IMR-90 (cell line): ENCODE results near the gene TLCD1. TPM values are rescaled to one million over a fixed set of nuclear protein-coding genes. Genes with fewer than 3 reads are reported as not detected.

ENCODE experiments used
- ATAC-seq: fragments of 200-7000 bp; cut with Tn5 transposase; 2 replicates; pipeline ENCODE4 v1.9.1; 2020; ENCODE audit warnings: low read depth, mild to moderate bottlenecking, moderate library complexity
- BruUV-seq: library from RNA; stranded (reverse); fragments of 400-500 nt; replicated peaks from 2 replicates; lab custom pipeline; 2021; lab: Mats Ljungman, UMichigan
- CTCF ChIA-PET: fragments of 300-600 bp; formaldehyde crosslinking; extraction: SDS; loops from one replicate; lab custom pipeline; 2021; ENCODE audit warnings: antibody characterized with exemption; lab: Yijun Ruan, JAX
- POLR2A ChIA-PET: fragments of 300-600 bp; sonication (Branson Sonifier 250); formaldehyde crosslinking; loops from one replicate; lab custom pipeline; 2022; ENCODE audit warnings: antibody characterized with exemption; ENCODE audit not compliant: unreplicated experiment; lab: Charles Lee
- DNase-seq: peaks from one replicate; pipeline ENCODE4 v3.0.0; 2013
- H2AFZ ChIP-seq: replicated peaks from 2 replicates; pipeline ENCODE3; 2013; ENCODE audit warnings: low read length, mild to moderate bottlenecking; ENCODE audit not compliant: poor library complexity
- H2AK5ac ChIP-seq: 2 replicates; pipeline ENCODE4 v1.6.1; 2013; ENCODE audit warnings: low read depth, low read length, inconsistent platforms
- H2AK9ac ChIP-seq: replicated peaks from 2 replicates; pipeline ENCODE3; 2013; ENCODE audit warnings: mild to moderate bottlenecking, low read depth, low read length, moderate library complexity; ENCODE audit not compliant: poor library complexity
- H2BK120ac ChIP-seq: 2 replicates; pipeline ENCODE4 v1.6.1; 2013; ENCODE audit warnings: low read depth, low read length, inconsistent platforms
- H2BK15ac ChIP-seq: 3 replicates; pipeline ENCODE4 v1.6.1; 2013; ENCODE audit warnings: low read depth, low read length, inconsistent platforms
- H2BK20ac ChIP-seq: 2 replicates; pipeline ENCODE4 v1.6.1; 2013; ENCODE audit warnings: low read depth, mild to moderate bottlenecking, inconsistent platforms, low read length, moderate library complexity
- H2BK5ac ChIP-seq: 2 replicates; pipeline ENCODE4 v1.6.1; 2013; ENCODE audit warnings: mild to moderate bottlenecking, low read depth, low read length, inconsistent platforms; ENCODE audit not compliant: poor library complexity, severe bottlenecking
- H3K14ac ChIP-seq: replicated peaks from 2 replicates; pipeline ENCODE4 v1.6.1; 2013; ENCODE audit warnings: low read depth, low read length, inconsistent platforms
- H3K18ac ChIP-seq: 2 replicates; pipeline ENCODE4 v1.6.1; 2013; ENCODE audit warnings: low read depth, low read length, control low read depth
- H3K23ac ChIP-seq: 2 replicates; pipeline ENCODE4 v1.6.1; 2013; ENCODE audit warnings: low read depth, low read length, inconsistent platforms
- H3K27ac ChIP-seq: 2 replicates; pipeline ENCODE4 v1.5.1; 2013; ENCODE audit warnings: mild to moderate bottlenecking, control low read depth, low read length; ENCODE audit not compliant: insufficient read depth
- H3K27me3 ChIP-seq: 2 replicates; pipeline ENCODE4 v1.6.1; 2013; ENCODE audit warnings: low read length; ENCODE audit not compliant: control insufficient read depth, insufficient read depth
- H3K36me3 ChIP-seq: 2 replicates; pipeline ENCODE4 v1.6.1; 2013; ENCODE audit warnings: low read length, mixed read lengths; ENCODE audit not compliant: control insufficient read depth, insufficient read depth
- H3K4ac ChIP-seq: 2 replicates; pipeline ENCODE4 v1.6.1; 2013; ENCODE audit warnings: low read depth, low read length, inconsistent platforms
- H3K4me1 ChIP-seq: 2 replicates; pipeline ENCODE4 v1.6.1; 2013; ENCODE audit warnings: low read length, mixed read lengths; ENCODE audit not compliant: control insufficient read depth, insufficient read depth
- H3K4me2 ChIP-seq: 2 replicates; pipeline ENCODE4 v1.6.1; 2013; ENCODE audit warnings: low read depth, mild to moderate bottlenecking, control low read depth, low read length, moderate library complexity
- H3K4me3 ChIP-seq: 2 replicates; pipeline ENCODE4 v1.5.1; 2013; ENCODE audit warnings: low read depth, mild to moderate bottlenecking, control low read depth, low read length, moderate library complexity; ENCODE audit not compliant: insufficient read depth
- H3K56ac ChIP-seq: 2 replicates; pipeline ENCODE4 v1.6.1; 2013; ENCODE audit warnings: low read length, inconsistent platforms; ENCODE audit not compliant: insufficient read depth; ENCODE audit errors: extremely low read depth
- H3K79me1 ChIP-seq, 2 experiments: 2 replicates each; pipeline ENCODE4 v1.6.1; 2013; ENCODE audit warnings: low read length in 2 of 2, inconsistent platforms in 1 of 2, low read depth in 1 of 2
- H3K9ac ChIP-seq: 2 replicates; pipeline ENCODE4 v1.6.1; 2013; ENCODE audit warnings: low read depth, low read length, control low read depth
- H3K9me1 ChIP-seq: 2 replicates; pipeline ENCODE4 v1.6.1; 2013; ENCODE audit warnings: low read length, inconsistent platforms; ENCODE audit not compliant: insufficient read depth
- H3K9me3 ChIP-seq: 2 replicates; pipeline ENCODE4 v1.6.1; 2013; ENCODE audit warnings: low read length; ENCODE audit not compliant: control insufficient read depth, insufficient read depth
- H4K20me1 ChIP-seq: 2 replicates; pipeline ENCODE4 v1.6.1; 2013; ENCODE audit warnings: low read length, inconsistent platforms; ENCODE audit not compliant: insufficient read depth
- H4K5ac ChIP-seq: 2 replicates; pipeline ENCODE4 v1.6.1; 2013; ENCODE audit warnings: mild to moderate bottlenecking, low read depth, low read length, control low read depth
- H4K8ac ChIP-seq, 2 experiments: 2 replicates each; pipeline ENCODE4 v1.6.1; 2013; ENCODE audit warnings: low read depth in 2 of 2, low read length in 2 of 2, control low read depth in 1 of 2, inconsistent platforms in 1 of 2
- H4K91ac ChIP-seq: 2 replicates; pipeline ENCODE4 v1.6.1; 2013; ENCODE audit warnings: low read depth, low read length, inconsistent platforms; ENCODE audit not compliant: insufficient read depth
- CHD1 ChIP-seq: IDR thresholded peaks from 2 replicates; pipeline ENCODE4 v1.6.1; 2012; ENCODE audit warnings: low read depth, low read length, improper control_type of control experiment
- ELK1 ChIP-seq: fragments of 150-350 bp; IDR thresholded peaks from 2 replicates; pipeline ENCODE4 v1.6.1; 2016; ENCODE audit warnings: low read depth, mild to moderate bottlenecking, low read length, moderate library complexity, borderline replicate concordance
- FOS ChIP-seq: fragments of 150-350 bp; IDR thresholded peaks from 2 replicates; pipeline ENCODE4 v1.6.1; 2016; ENCODE audit warnings: low read depth, low read length
- MAFK ChIP-seq: IDR thresholded peaks from 2 replicates; pipeline ENCODE4 v1.6.1; 2012; ENCODE audit warnings: low read depth, low read length, improper control_type of control experiment
- MXI1 ChIP-seq: IDR thresholded peaks from 2 replicates; pipeline ENCODE4 v1.6.1; 2012; ENCODE audit warnings: low read depth, mild to moderate bottlenecking, low read length, moderate library complexity, borderline replicate concordance
- NFE2L2 ChIP-seq: fragments of 150-350 bp; IDR thresholded peaks from 2 replicates; pipeline ENCODE4 v1.6.1; 2016; ENCODE audit warnings: low read depth, mild to moderate bottlenecking, low read length
- POLR2A ChIP-seq: IDR thresholded peaks from 2 replicates; pipeline ENCODE4 v1.6.1; 2012; ENCODE audit warnings: mild to moderate bottlenecking, low read depth, low read length
- RCOR1 ChIP-seq: IDR thresholded peaks from 2 replicates; pipeline ENCODE4 v1.6.1; 2012; ENCODE audit warnings: mild to moderate bottlenecking, low read length, improper control_type of control experiment; ENCODE audit not compliant: insufficient replicate concordance
- SMC3 ChIP-seq: fragments of 150-350 bp; IDR thresholded peaks from 2 replicates; pipeline ENCODE4 v1.6.1; 2016; ENCODE audit warnings: low read depth, mild to moderate bottlenecking, antibody characterized with exemption, low read length, moderate library complexity
- USF2 ChIP-seq: fragments of 150-350 bp; IDR thresholded peaks from 2 replicates; pipeline ENCODE4 v1.6.1; 2017; ENCODE audit warnings: mild to moderate bottlenecking, antibody characterized with exemption, low read length, low read depth
- WGBS, 2 experiments: methylation state at CpG; one replicate each; pipeline versions ENCODE4 v1.1.5 to v1.1.7; 2013; ENCODE audit warnings: missing lambda C conversion rate in 2 of 2; ENCODE audit not compliant: insufficient read length in 1 of 2; ENCODE audit errors: extremely low coverage in 2 of 2; 5-methylcytosine and 5-hydroxymethylcytosine counted together
- dilution Hi-C: fragments of 300-500 bp; cut with HindIII; formaldehyde crosslinking; loops from one replicate; pipeline ENCODE4 v1.14.3; 2018; ENCODE audit warnings: low sequenced_read_pairs; ENCODE audit not compliant: unreplicated experiment
- in situ Hi-C: fragments of 300-500 bp; cut with MboI; formaldehyde crosslinking; loops from 3 replicates; pipeline ENCODE4 v1.14.3; 2019; ENCODE audit warnings: low sequenced_read_pairs, inconsistent platforms, mixed read lengths
- intact Hi-C: fragments of 100-400 bp; cut with micrococcal nuclease; formaldehyde crosslinking; loops from 2 replicates; pipeline ENCODE4 v1.10.0; 2022
- polyA plus RNA-seq, 3 experiments: library from polyadenylated mRNA; depleted of rRNA; stranded (reverse); fragments of >200 nt; gene quantifications; 2 replicates each; pipeline ENCODE4 v1.2.3, GENCODE V29; 2012; ENCODE audit warnings: low replicate concordance in 1 of 3
- total RNA-seq: library from RNA; depleted of rRNA; stranded (reverse); fragments of >200 nt; gene quantifications from 2 replicates; pipeline ENCODE4 v1.2.3, GENCODE V29; 2012
- TF ChIP-seq, protein P1 (sequence below): conservative IDR thresholded peaks from 2 replicates; pipeline ENCODE4 v1.5.1; 2012; ENCODE audit warnings: mild to moderate bottlenecking, low read depth, low read length, improper control_type of control experiment

TLCD1 gene
- total and polyA plus RNA-seq, 2 of the 4 experiments (the other 2 are of a cell fraction): 3.6 to 9.3 TPM

- Histone ChIP-seq H3K4me3 (no peak overlapping the region), H2AFZ (no peak overlapping the region), H4K20me1 (no peaks in the 10 kb centered on the region; the same call in 1 of the 2 replicates), H3K36me3 (peaks cover 72% of the 10 kb centered on the region), H2BK15ac (no peak overlapping the region), H3K9me3 (no peaks in the 10 kb centered on the region), H3K27ac (no peak overlapping the region), H3K79me1 (peaks cover 0 to 17% of the 10 kb centered on the region in 2 experiments; a peak in 2 of 4 replicates), H4K5ac (no peak overlapping the region), H3K56ac (no peak overlapping the region), H2BK5ac (no peak overlapping the region), H2AK9ac (no peak overlapping the region), H3K4ac (no peak overlapping the region), H3K14ac (no peak overlapping the region), H3K4me1 (no peaks in the 10 kb centered on the region), H3K18ac (no peak overlapping the region), H2BK120ac (no peak overlapping the region), H4K8ac (no peak overlapping the region), H3K9ac (no peak overlapping the region), H3K23ac (no peak overlapping the region), H3K9me1 (0 out of 2 replicates have a peak, but pooled peaks cover 3% of the 10 kb centered on the region), H4K91ac (no peak overlapping the region), H3K27me3 (no peaks in the 10 kb centered on the region), H2BK20ac (no peak overlapping the region), H2AK5ac (no peak overlapping the region), H3K4me2 (no peak overlapping the region)
- ATAC-seq (no peak), DNase-seq (no peak)
- no TSS peak for BruUV-seq
- in situ Hi-C loops (no loop called here), dilution Hi-C loops (no loop called here), intact Hi-C loops (no loop called here)
- WGBS, 2 experiments: 100% methylated on average over 1 of the region's 4 CpGs; no CpG with 5 or more reads in 1 of the 2 experiments
- POLR2A ChIA-PET: no interaction called here
- TF ChIP-seq SMC3 (no peak), MAFK (no peak), ELK1 (no peak), POLR2A (no peak), NFE2L2 (no peak), FOS (no peak), MXI1 (no peak), RCOR1 (no peak), USF2 (no peak), CHD1 (no peak)
- TF ChIP-seq, protein P1, sequence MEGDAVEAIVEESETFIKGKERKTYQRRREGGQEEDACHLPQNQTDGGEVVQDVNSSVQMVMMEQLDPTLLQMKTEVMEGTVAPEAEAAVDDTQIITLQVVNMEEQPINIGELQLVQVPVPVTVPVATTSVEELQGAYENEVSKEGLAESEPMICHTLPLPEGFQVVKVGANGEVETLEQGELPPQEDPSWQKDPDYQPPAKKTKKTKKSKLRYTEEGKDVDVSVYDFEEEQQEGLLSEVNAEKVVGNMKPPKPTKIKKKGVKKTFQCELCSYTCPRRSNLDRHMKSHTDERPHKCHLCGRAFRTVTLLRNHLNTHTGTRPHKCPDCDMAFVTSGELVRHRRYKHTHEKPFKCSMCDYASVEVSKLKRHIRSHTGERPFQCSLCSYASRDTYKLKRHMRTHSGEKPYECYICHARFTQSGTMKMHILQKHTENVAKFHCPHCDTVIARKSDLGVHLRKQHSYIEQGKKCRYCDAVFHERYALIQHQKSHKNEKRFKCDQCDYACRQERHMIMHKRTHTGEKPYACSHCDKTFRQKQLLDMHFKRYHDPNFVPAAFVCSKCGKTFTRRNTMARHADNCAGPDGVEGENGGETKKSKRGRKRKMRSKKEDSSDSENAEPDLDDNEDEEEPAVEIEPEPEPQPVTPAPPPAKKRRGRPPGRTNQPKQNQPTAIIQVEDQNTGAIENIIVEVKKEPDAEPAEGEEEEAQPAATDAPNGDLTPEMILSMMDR: no peak
- CTCF ChIA-PET: interaction anchor here (0.7 kb wide), 1 partner anchor 408 kb away, joined by 4 read pairs; no protein-coding TSS in a partner anchor
These were observed 37.6 kb downstream of the TLCD1 start for GRCh38 chr17:28688481-28688880.
